SJSA1 (cell line): ENCODE results near the gene MYO5B. TPM values are rescaled to one million over a fixed set of nuclear protein-coding genes. Genes with fewer than 3 reads are reported as not detected.
"Not testable (repeated sequence)": the region's sequence is repeated elsewhere in the genome, so short reads cannot be mapped to it uniquely, and the experiment has no call there.

Experiments
- DNase-seq, 2 experiments: peaks; one replicate each; pipeline ENCODE4 v3.0.0-alpha.2; 2015 to 2020; ENCODE audit warnings: low spot score in 2 of 2, low read depth in 1 of 2
- H3K27ac ChIP-seq: fragments of 250-450 bp; sonication (Bioruptor Pico); 2 replicates; pipeline ENCODE4 v1.5.1; 2020; ENCODE audit warnings: mild to moderate bottlenecking, moderate library complexity
- H3K27me3 ChIP-seq: fragments of 250-450 bp; sonication (Bioruptor Pico); replicated peaks from 2 replicates; pipeline ENCODE4 v1.5.1; 2020; ENCODE audit warnings: mild to moderate bottlenecking, moderate library complexity
- H3K36me3 ChIP-seq: fragments of 250-450 bp; sonication (Bioruptor Pico); 2 replicates; pipeline ENCODE4 v1.5.1; 2020; ENCODE audit warnings: mild to moderate bottlenecking
- H3K4me1 ChIP-seq: fragments of 250-450 bp; sonication (Bioruptor Pico); replicated peaks from 2 replicates; pipeline ENCODE4 v1.6.1; 2021; ENCODE audit warnings: mild to moderate bottlenecking
- H3K4me3 ChIP-seq: fragments of 250-450 bp; sonication (Bioruptor Pico); 2 replicates; pipeline ENCODE4 v1.5.1; 2020; ENCODE audit warnings: mild to moderate bottlenecking
- H3K9me3 ChIP-seq: fragments of 250-450 bp; sonication (Bioruptor Pico); replicated peaks from 2 replicates; pipeline ENCODE4 v1.5.1; 2020; ENCODE audit warnings: mild to moderate bottlenecking
- total RNA-seq: library from RNA; depleted of rRNA; stranded (reverse); fragments of >200 nt; shearing (Covaris generic); gene quantifications from 2 replicates; pipeline ENCODE4 v1.2.3, GENCODE V29; 2014; rRNA removed

MYO5B gene
- total RNA-seq, result 0.97 and 3.4 TPM in 2 replicates

- DNase-seq, result no peak
- Histone ChIP-seq H3K9me3 (no peaks in the 10 kb centered on the region; the same call in none of the 2 replicates), H3K27me3 (peaks cover 76% of the 10 kb centered on the region), H3K4me1 (peaks cover 8% of the 10 kb centered on the region), H3K4me3 (peak within 1 kb of the TSS; percentile 15; the same call in 1 of the 2 replicates), H3K27ac (no peak within 1 kb of the TSS), H3K36me3 (no peaks in the 10 kb centered on the region)
Observed at GRCh38 chr18:50194631-50195532, at the start of gene MYO5B. TSS of gene MYO5B (minus strand) at chr18:50195147. CDS start at chr18:50194793, 354 bp downstream.

GRCh38 chr18:50241768-50242167 lies 46.8 kb upstream of the MYO5B start:
- not testable (repeated sequence) for DNase-seq, H3K4me3 ChIP-seq, H3K4me1 ChIP-seq, H3K27ac ChIP-seq, H3K27me3 ChIP-seq, H3K9me3 ChIP-seq, H3K36me3 ChIP-seq

- no peaks in the 10 kb centered on the region for H3K36me3 ChIP-seq
- DNase-seq, result no peak
- peaks cover 7% of the 10 kb centered on the region for H3K27me3 ChIP-seq
- 0 out of 2 replicates have a peak, but pooled peaks cover 5% of the 10 kb centered on the region for H3K9me3 ChIP-seq
- no peak overlapping the region for H3K4me3 ChIP-seq
- H3K27ac ChIP-seq, result no peak overlapping the region
- no peaks in the 10 kb centered on the region for H3K4me1 ChIP-seq
Observed at GRCh38 chr18:50240080-50240563, 45.2 kb upstream of the MYO5B start.

GRCh38 chr18:50232419-50232818 lies 37.5 kb upstream of the MYO5B start:
- peaks cover 12% of the 10 kb centered on the region; the same call in 1 of the 2 replicates for H3K27me3 ChIP-seq
- no peak for DNase-seq
- no peaks in the 10 kb centered on the region for H3K9me3 ChIP-seq
- no peak overlapping the region for H3K27ac ChIP-seq
- no peaks in the 10 kb centered on the region for H3K36me3 ChIP-seq
- H3K4me3 ChIP-seq, result no peak overlapping the region
- no peaks in the 10 kb centered on the region for H3K4me1 ChIP-seq

GRCh38 chr18:50231621-50232020 lies 36.7 kb upstream of the MYO5B start:
- Histone ChIP-seq H3K9me3 (no peaks in the 10 kb centered on the region), H3K4me1 (no peaks in the 10 kb centered on the region), H3K4me3 (no peak overlapping the region), H3K27me3 (peaks cover 10% of the 10 kb centered on the region; the same call in 1 of the 2 replicates), H3K36me3 (no peaks in the 10 kb centered on the region), H3K27ac (no peak overlapping the region)
- no peak for DNase-seq

GRCh38 chr18:50220249-50220648 lies 25.3 kb upstream of the MYO5B start:
- H3K27me3 ChIP-seq, DNase-seq, H3K4me1 ChIP-seq: not testable (repeated sequence)

GRCh38 chr18:50218432-50219197 lies 23.7 kb upstream of the MYO5B start:
- no peak overlapping the region for H3K27ac ChIP-seq
- no peak for DNase-seq
- peaks cover 7% of the 10 kb centered on the region; the same call in 1 of the 2 replicates for H3K27me3 ChIP-seq
- no peaks in the 10 kb centered on the region for H3K36me3 ChIP-seq
- H3K4me1 ChIP-seq, result no peaks in the 10 kb centered on the region; the same call in 1 of the 2 replicates
- H3K9me3 ChIP-seq, result peaks cover 4% of the 10 kb centered on the region; the same call in 1 of the 2 replicates
- no peak overlapping the region for H3K4me3 ChIP-seq

More at GRCh38 chr18:50220249-50220648, 25.3 kb upstream of the MYO5B start:
- H3K36me3 ChIP-seq, H3K4me3 ChIP-seq, H3K9me3 ChIP-seq, H3K27ac ChIP-seq: not testable (repeated sequence)

GRCh38 chr18:50209311-50209710 lies 14.4 kb upstream of the MYO5B start:
- H3K27ac ChIP-seq, result no peak overlapping the region
- peaks cover 19% of the 10 kb centered on the region for H3K27me3 ChIP-seq
- H3K36me3 ChIP-seq, result no peaks in the 10 kb centered on the region
- no peak overlapping the region for H3K4me3 ChIP-seq
- no peaks in the 10 kb centered on the region for H3K4me1 ChIP-seq
- H3K9me3 ChIP-seq, result no peaks in the 10 kb centered on the region
- no peak for DNase-seq

GRCh38 chr18:50207722-50208121 lies 12.8 kb upstream of the MYO5B start:
- Histone ChIP-seq H3K4me1 (no peaks in the 10 kb centered on the region), H3K36me3 (no peaks in the 10 kb centered on the region)
- no peak for DNase-seq

GRCh38 chr18:50203801-50204604 lies 9.1 kb upstream of the MYO5B start:
- no peak overlapping the region for H3K4me3 ChIP-seq
- H3K27me3 ChIP-seq, result peaks cover 33% of the 10 kb centered on the region
- no peaks in the 10 kb centered on the region; the same call in 1 of the 2 replicates for H3K9me3 ChIP-seq
- no peaks in the 10 kb centered on the region for H3K4me1 ChIP-seq
- H3K36me3 ChIP-seq, result no peaks in the 10 kb centered on the region
- H3K27ac ChIP-seq, result no peak overlapping the region
- peak in 1 of 2 experiments; percentile 20 for DNase-seq

More at GRCh38 chr18:50207722-50208121, 12.8 kb upstream of the MYO5B start:
- Histone ChIP-seq H3K27me3 (peaks cover 28% of the 10 kb centered on the region), H3K4me3 (no peak overlapping the region), H3K9me3 (no peaks in the 10 kb centered on the region), H3K27ac (no peak overlapping the region)

GRCh38 chr18:50201476-50202018 lies 6.6 kb upstream of the MYO5B start:
- no peak overlapping the region for H3K4me3 ChIP-seq
- H3K27me3 ChIP-seq, result peaks cover 42% of the 10 kb centered on the region

GRCh38 chr18:50199921-50200320 lies 5.0 kb upstream of the MYO5B start:
- no peak for DNase-seq
- no peak overlapping the region for H3K4me3 ChIP-seq
- no peak overlapping the region for H3K27ac ChIP-seq
- peaks cover 51% of the 10 kb centered on the region for H3K27me3 ChIP-seq
- peaks cover 2% of the 10 kb centered on the region for H3K4me1 ChIP-seq
- no peaks in the 10 kb centered on the region for H3K36me3 ChIP-seq
- no peaks in the 10 kb centered on the region; the same call in 1 of the 2 replicates for H3K9me3 ChIP-seq

More at GRCh38 chr18:50201476-50202018, 6.6 kb upstream of the MYO5B start:
- Histone ChIP-seq H3K27ac (no peak overlapping the region), H3K36me3 (no peaks in the 10 kb centered on the region), H3K4me1 (no peaks in the 10 kb centered on the region), H3K9me3 (no peaks in the 10 kb centered on the region; the same call in 1 of the 2 replicates)
- DNase-seq, result no peak
